ENCODE results near the gene LMTK3.

- no peak for TF ChIP-seq CTCF (IDR thresholded peaks at IDR 0.05)
- TF ChIP-seq MYBL2 (CRISPR knock-in tag; IDR thresholded peaks at IDR 0.05), result no peak
- no peak for TF ChIP-seq RELA (CRISPR knock-in tag; IDR thresholded peaks at IDR 0.05; ENCODE audit: borderline replicate concordance)
- TF ChIP-seq ZNF425 (CRISPR knock-in tag; conservative IDR thresholded peaks at IDR 0.05), result no peak
- no peak for TF ChIP-seq NR2C2 (CRISPR knock-in tag; IDR thresholded peaks at IDR 0.05)
- TF ChIP-seq TEAD1 (CRISPR knock-in tag; IDR thresholded peaks at IDR 0.05), result no peak
- no peak for TF ChIP-seq ESRRA (CRISPR knock-in tag; IDR thresholded peaks at IDR 0.05; ENCODE audit: borderline replicate concordance)
- TF ChIP-seq JUN (CRISPR knock-in tag; IDR thresholded peaks at IDR 0.05), result no peak
- no peak for TF ChIP-seq MAX (CRISPR knock-in tag; IDR thresholded peaks at IDR 0.05)
- TF ChIP-seq FOXK1 (CRISPR knock-in tag; IDR thresholded peaks at IDR 0.05), result no peak
- no peak for TF ChIP-seq ATF2 (CRISPR knock-in tag; IDR thresholded peaks at IDR 0.05; ENCODE audit: borderline replicate concordance, low read depth)
- no peak for TF ChIP-seq TP53 (CRISPR knock-in tag; IDR thresholded peaks at IDR 0.05)
These were observed 22.1 kb upstream of the LMTK3 start for GRCh38 chr19:48533770-48534169.

Measured in WTC11 (cell line).